Sigmoid colon (tissue), 7 donors: ENCODE results near the gene PSMC3IP. TPM values are rescaled to one million over a fixed set of nuclear protein-coding genes. Genes with fewer than 3 reads are reported as not detected.
A peak's percentile ranks its signal among the peaks of the same experiment; 100 is the strongest.

Experiments
- DNase-seq: peaks from one replicate; pipeline ENCODE4 v3.0.0-alpha.2; 2019
- H3K27ac ChIP-seq, 4 donors: fragments of 200-600 bp; sonication (generic); one replicate each; pipeline ENCODE4 v1.5.1; 2016 to 2019; ENCODE audit warnings: mild to moderate bottlenecking in 1 of 4
- H3K27me3 ChIP-seq, 3 donors: fragments of 200-600 bp; sonication (generic); one replicate each; pipeline ENCODE4 v1.5.1; 2019; ENCODE audit warnings: mild to moderate bottlenecking in 1 of 3
- H3K36me3 ChIP-seq, 4 donors: fragments of 200-600 bp; sonication (generic); one replicate each; pipeline ENCODE4 v1.5.1; 2016 to 2019
- H3K4me1 ChIP-seq, 4 donors: fragments of 200-600 bp; sonication (generic); one replicate each; pipeline ENCODE4 v1.5.1; 2017 to 2019
- H3K4me3 ChIP-seq, 4 donors: fragments of 200-600 bp; sonication (generic); one replicate each; pipeline ENCODE4 v1.5.1; 2017 to 2019; ENCODE audit warnings: mild to moderate bottlenecking in 2 of 4, moderate library complexity in 1 of 4
- H3K9me3 ChIP-seq, 4 donors: fragments of 200-600 bp in 3 of 4; sonication (generic) in 3 of 4; one replicate each; pipeline versions ENCODE4 v1.5.1 to v1.6.1; 2013 to 2019
- CTCF ChIP-seq, 4 experiments: fragments of 450-650 bp in 3 of 4; fragments of 200-600 bp in 1 of 4; IDR thresholded peaks; one replicate each; pipeline ENCODE4 v1.5.1; 2016 to 2019; ENCODE audit warnings: antibody characterized with exemption in 4 of 4, mild to moderate bottlenecking in 3 of 4, moderate library complexity in 2 of 4
- EP300 ChIP-seq, 4 donors: sonication (generic); formaldehyde crosslinking; IDR thresholded peaks; one replicate each; pipeline ENCODE4 v1.6.1; 2017; ENCODE audit warnings: antibody characterized with exemption in 4 of 4
- POLR2A ChIP-seq, 2 donors: fragments of 450-650 bp; IDR thresholded peaks; one replicate each; pipeline ENCODE4 v1.6.1; 2016; ENCODE audit warnings: antibody characterized with exemption in 2 of 2, mild to moderate bottlenecking in 2 of 2, moderate library complexity in 2 of 2
- POLR2AphosphoS5 ChIP-seq, 4 donors: sonication (generic); formaldehyde crosslinking; IDR thresholded peaks; one replicate each; pipeline ENCODE4 v1.6.1; 2017; ENCODE audit warnings: antibody characterized with exemption in 4 of 4
- WGBS, 2 donors: extraction: QIAGEN DNeasy Blood & Tissue Kit; methylation state at CpG; one replicate each; pipeline ENCODE4 v1.1.7; 2013; 5-methylcytosine and 5-hydroxymethylcytosine counted together
- intact Hi-C: fragments of 100-400 bp; cut with DNase I; formaldehyde crosslinking; loops from one replicate; pipeline ENCODE4 v1.15.1; 2023
- polyA plus RNA-seq, 3 donors: library from polyadenylated mRNA; stranded (reverse); fragments of 200-250 nt; gene quantifications; one replicate each; pipeline ENCODE4 v1.2.3, GENCODE V29; 2013
- total RNA-seq, 4 donors: library from RNA; depleted of rRNA; stranded (reverse); fragments of >200 nt; gene quantifications; one replicate each; pipeline ENCODE4 v1.1.0, GENCODE V29; 2016
- donor health status: healthy with polysubstance abuse.
- donor health status: Bipolar disorder and iron deficiency.
- donor health status: healthy.

Gene PSMC3IP
- total and polyA plus RNA-seq, 7 donors = 2.3 to 10.3 (median 5.3) TPM

- peaks cover 0 to 61% (median 53%) of the 10 kb centered on the region in 4 donors for H3K4me1 ChIP-seq
- no peaks in the 10 kb centered on the region for H3K9me3 ChIP-seq
- peak overlapping the region; percentile 93 to 98 (median 96) for H3K27ac ChIP-seq
- no peak for DNase-seq
- TF ChIP-seq POLR2AphosphoS5 (IDR thresholded peaks at IDR 0.05) = no peak
- TF ChIP-seq EP300 (IDR thresholded peaks at IDR 0.05) = no peak
- no peak for TF ChIP-seq POLR2A (IDR thresholded peaks at IDR 0.05)
- TF ChIP-seq CTCF (IDR thresholded peaks at IDR 0.05) = no peak
- H3K4me3 ChIP-seq = no peak overlapping the region
- intact Hi-C loops = no loop called here
- no peaks in the 10 kb centered on the region for H3K27me3 ChIP-seq
- WGBS, 2 donors = 94 to 95% methylated on average over 16 of the region's 16 CpGs
- peaks cover 22 to 47% (median 36%) of the 10 kb centered on the region in 4 donors for H3K36me3 ChIP-seq
These were observed 11.9 kb downstream of the PSMC3IP start for GRCh38 chr17:42565523-42566214.

GRCh38 chr17:42564815-42565522 is 12.6 kb downstream of the PSMC3IP start:
- no peak for DNase-seq
- Histone ChIP-seq H3K27me3 (no peaks in the 10 kb centered on the region), H3K4me1 (peaks cover 0 to 61% (median 53%) of the 10 kb centered on the region in 4 donors), H3K4me3 (no peak overlapping the region), H3K9me3 (no peaks in the 10 kb centered on the region), H3K27ac (peak overlapping the region in 1 of 4 donors; percentile 97), H3K36me3 (peaks cover 19 to 40% (median 30%) of the 10 kb centered on the region in 4 donors)
- WGBS, 2 donors = 91 to 94% methylated on average over 15 of the region's 15 CpGs
- intact Hi-C loops = no loop called here
- TF ChIP-seq POLR2AphosphoS5 (IDR thresholded peaks at IDR 0.05) (no peak), CTCF (IDR thresholded peaks at IDR 0.05) (no peak), POLR2A (IDR thresholded peaks at IDR 0.05) (no peak), EP300 (IDR thresholded peaks at IDR 0.05) (no peak)

- WGBS, 2 donors = 83 to 90% methylated on average over 9 of the region's 9 CpGs
- Histone ChIP-seq H3K4me1 (peaks cover 0 to 60% (median 53%) of the 10 kb centered on the region in 4 donors), H3K36me3 (peaks cover 9 to 29% (median 20%) of the 10 kb centered on the region in 4 donors), H3K27ac (no peak overlapping the region), H3K9me3 (no peaks in the 10 kb centered on the region), H3K27me3 (no peaks in the 10 kb centered on the region), H3K4me3 (no peak overlapping the region)
- no peak for DNase-seq
- TF ChIP-seq EP300 (IDR thresholded peaks at IDR 0.05) (no peak), POLR2A (IDR thresholded peaks at IDR 0.05) (no peak), CTCF (IDR thresholded peaks at IDR 0.05) (no peak), POLR2AphosphoS5 (IDR thresholded peaks at IDR 0.05) (no peak)
- intact Hi-C loops = no loop called here
These were observed 13.6 kb downstream of the PSMC3IP start for GRCh38 chr17:42563950-42564349.

- H3K4me1 ChIP-seq = peaks cover 0 to 56% (median 51%) of the 10 kb centered on the region in 4 donors
- no peak for DNase-seq
- peak overlapping the region in 1 of 4 donors; percentile 90 for H3K27ac ChIP-seq
These were observed 14.0 kb downstream of the PSMC3IP start for GRCh38 chr17:42563543-42563942.

More at GRCh38 chr17:42563543-42563942, 14.0 kb downstream of the PSMC3IP start:
- peak overlapping the region in 1 of 4 donors; percentile 95 for H3K4me3 ChIP-seq
- H3K27me3 ChIP-seq = no peaks in the 10 kb centered on the region
- peaks cover 7 to 25% (median 18%) of the 10 kb centered on the region in 4 donors for H3K36me3 ChIP-seq
- TF ChIP-seq CTCF (IDR thresholded peaks at IDR 0.05) = no peak
- TF ChIP-seq POLR2A (IDR thresholded peaks at IDR 0.05) = no peak
- no peak for TF ChIP-seq POLR2AphosphoS5 (IDR thresholded peaks at IDR 0.05)
- no peak for TF ChIP-seq EP300 (IDR thresholded peaks at IDR 0.05)
- intact Hi-C loops = no loop called here
- H3K9me3 ChIP-seq = no peaks in the 10 kb centered on the region
- WGBS, 2 donors = 5 to 47% methylated on average over 1 of the region's 1 CpG
